ENCODE results near the gene ZNF709. TPM values are rescaled to one million over a fixed set of nuclear protein-coding genes. Genes with fewer than 3 reads are reported as not detected.
"Not testable (repeated sequence)": the region's sequence is repeated elsewhere in the genome, so short reads cannot be mapped to it uniquely, and the experiment has no call there.

ZNF709 gene
- total RNA-seq, 1 experiment from 2014 or later: 1.7 TPM

DNA sequence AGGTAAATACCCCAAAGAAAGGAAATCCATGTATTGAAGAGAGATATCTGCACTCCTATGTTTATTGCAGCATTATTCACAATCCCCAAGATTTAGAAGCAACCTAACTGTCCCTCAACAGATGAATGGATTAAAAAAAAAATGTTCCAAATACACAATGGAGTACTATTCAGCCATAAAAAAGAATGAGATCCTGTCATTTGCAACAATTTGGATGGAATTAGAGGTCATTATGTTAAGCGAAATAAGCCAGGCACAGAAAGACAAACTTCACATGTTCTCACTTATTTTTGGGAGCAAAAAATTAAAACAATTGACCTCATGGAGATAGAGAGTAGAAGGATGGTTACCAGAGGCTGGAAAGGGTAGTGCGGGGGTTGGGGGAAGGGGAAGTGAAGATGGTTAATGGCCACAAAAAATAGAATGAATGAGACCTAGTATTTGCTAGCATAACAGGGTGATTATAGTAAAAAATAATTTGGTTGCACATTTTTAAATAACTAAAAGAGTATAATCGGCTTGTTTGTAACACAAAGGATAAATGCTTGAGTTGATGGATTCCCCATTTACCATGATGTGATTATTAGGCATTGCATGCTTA is 9.7 kb upstream of the ZNF709 start:
- no peak overlapping the region for H3K27ac Mint-ChIP-seq (ENCODE audit: unreplicated experiment)
- no peaks in the 10 kb centered on the region for H3K27me3 Mint-ChIP-seq (ENCODE audit: unreplicated experiment)

DNA sequence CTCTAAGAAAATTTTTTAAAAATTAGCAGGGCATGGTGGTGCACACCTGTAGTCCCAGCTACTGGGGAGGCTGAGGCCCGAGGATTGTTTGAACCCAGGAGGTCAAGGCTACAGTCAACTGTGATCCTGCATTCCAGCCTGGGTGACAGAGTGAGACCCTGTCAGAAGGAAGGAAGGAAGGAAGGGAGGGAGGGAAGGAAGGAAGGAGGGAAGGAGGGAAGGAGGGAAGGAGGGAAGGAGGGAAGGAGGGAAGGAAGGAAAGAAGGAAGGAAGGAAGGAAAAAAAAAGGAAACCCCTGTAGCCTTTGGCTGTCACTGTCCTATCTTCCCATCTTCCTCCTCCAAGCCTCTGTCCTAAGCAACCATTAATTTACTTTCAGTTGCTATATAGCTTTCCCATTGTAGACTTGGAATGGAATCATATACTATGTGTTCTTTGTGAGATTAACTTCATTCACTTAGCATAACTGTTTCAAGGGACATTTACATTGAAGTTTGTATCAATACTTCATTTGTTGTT is 1.7 kb upstream of the ZNF709 start:
- DNase-seq; H3K27ac Mint-ChIP-seq (ENCODE audit: unreplicated experiment); CTCF ChIA-PET; H3K4me1 Mint-ChIP-seq (ENCODE audit: low read depth, unreplicated experiment); H3K27me3 Mint-ChIP-seq (ENCODE audit: unreplicated experiment); BruUV-seq (replicated peaks); H3K9me3 Mint-ChIP-seq (ENCODE audit: low read depth, unreplicated experiment); H3K4me3 Mint-ChIP-seq (ENCODE audit: low read depth, unreplicated experiment); intact Hi-C loops (cut with micrococcal nuclease; ENCODE audit: unreplicated experiment): not testable (repeated sequence)
- peaks cover 14% of the 10 kb centered on the region for H3K36me3 Mint-ChIP-seq (ENCODE audit: insufficient read depth, unreplicated experiment)

More for the DNA sequence above, 9.7 kb upstream of the ZNF709 start:
- peak overlapping the region; percentile 71 for H3K4me3 Mint-ChIP-seq (ENCODE audit: low read depth, unreplicated experiment)
- no peaks in the 10 kb centered on the region for H3K4me1 Mint-ChIP-seq (ENCODE audit: low read depth, unreplicated experiment)
- H3K36me3 Mint-ChIP-seq (ENCODE audit: insufficient read depth, unreplicated experiment): peaks cover 14% of the 10 kb centered on the region
- H3K9me3 Mint-ChIP-seq (ENCODE audit: low read depth, unreplicated experiment): no peaks in the 10 kb centered on the region
- TF ChIP-seq, protein P1, sequence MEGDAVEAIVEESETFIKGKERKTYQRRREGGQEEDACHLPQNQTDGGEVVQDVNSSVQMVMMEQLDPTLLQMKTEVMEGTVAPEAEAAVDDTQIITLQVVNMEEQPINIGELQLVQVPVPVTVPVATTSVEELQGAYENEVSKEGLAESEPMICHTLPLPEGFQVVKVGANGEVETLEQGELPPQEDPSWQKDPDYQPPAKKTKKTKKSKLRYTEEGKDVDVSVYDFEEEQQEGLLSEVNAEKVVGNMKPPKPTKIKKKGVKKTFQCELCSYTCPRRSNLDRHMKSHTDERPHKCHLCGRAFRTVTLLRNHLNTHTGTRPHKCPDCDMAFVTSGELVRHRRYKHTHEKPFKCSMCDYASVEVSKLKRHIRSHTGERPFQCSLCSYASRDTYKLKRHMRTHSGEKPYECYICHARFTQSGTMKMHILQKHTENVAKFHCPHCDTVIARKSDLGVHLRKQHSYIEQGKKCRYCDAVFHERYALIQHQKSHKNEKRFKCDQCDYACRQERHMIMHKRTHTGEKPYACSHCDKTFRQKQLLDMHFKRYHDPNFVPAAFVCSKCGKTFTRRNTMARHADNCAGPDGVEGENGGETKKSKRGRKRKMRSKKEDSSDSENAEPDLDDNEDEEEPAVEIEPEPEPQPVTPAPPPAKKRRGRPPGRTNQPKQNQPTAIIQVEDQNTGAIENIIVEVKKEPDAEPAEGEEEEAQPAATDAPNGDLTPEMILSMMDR (IDR thresholded peaks at IDR 0.05; ENCODE audit: unreplicated experiment): no peak
- intact Hi-C loops (cut with micrococcal nuclease; ENCODE audit: unreplicated experiment): no loop called here
- BruUV-seq (replicated peaks): no TSS peak
- CTCF ChIA-PET: interaction anchor here (0.9 to 1.0 kb wide), 3 partner anchors 10 to 331 kb away, joined by 3 to 4 read pairs (median 3); partner anchors contain the start of genes ZNF136 and ZNF709
- DNase-seq: no peak

DNA sequence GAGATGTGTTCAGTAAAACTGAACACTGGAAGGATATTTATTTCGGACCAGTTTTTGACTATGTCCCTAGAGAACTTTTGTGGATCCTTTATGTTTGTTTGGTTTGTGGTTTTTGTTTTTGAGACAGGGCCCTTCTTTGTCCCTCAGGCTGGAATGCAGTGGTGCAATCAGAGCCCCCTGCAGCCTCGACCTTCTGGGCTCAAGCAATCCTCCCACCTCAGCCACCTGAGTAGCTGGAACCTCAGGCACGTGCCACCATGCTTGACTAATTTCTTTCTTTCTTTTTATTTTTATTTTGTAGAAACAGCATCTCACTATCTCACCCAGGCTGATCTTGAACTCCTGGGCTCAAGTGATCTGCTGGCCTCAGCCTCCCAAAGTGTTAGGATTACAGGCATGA is 955 bp upstream of the ZNF709 start:
- Mint-ChIP-seq H3K27me3 (ENCODE audit: unreplicated experiment) (no peaks in the 10 kb centered on the region), H3K9me3 (ENCODE audit: low read depth, unreplicated experiment) (peaks cover 4% of the 10 kb centered on the region), H3K27ac (ENCODE audit: unreplicated experiment) (no peak overlapping the region), H3K4me1 (ENCODE audit: low read depth, unreplicated experiment) (no peaks in the 10 kb centered on the region), H3K4me3 (ENCODE audit: low read depth, unreplicated experiment) (no peak overlapping the region), H3K36me3 (ENCODE audit: insufficient read depth, unreplicated experiment) (peaks cover 14% of the 10 kb centered on the region)
- BruUV-seq (replicated peaks): no TSS peak
- CTCF ChIA-PET: no interaction called here
- DNase-seq: no peak
- TF ChIP-seq, protein P1 (IDR thresholded peaks at IDR 0.05; ENCODE audit: unreplicated experiment): no peak
- intact Hi-C loops (cut with micrococcal nuclease; ENCODE audit: unreplicated experiment): no loop called here

DNA sequence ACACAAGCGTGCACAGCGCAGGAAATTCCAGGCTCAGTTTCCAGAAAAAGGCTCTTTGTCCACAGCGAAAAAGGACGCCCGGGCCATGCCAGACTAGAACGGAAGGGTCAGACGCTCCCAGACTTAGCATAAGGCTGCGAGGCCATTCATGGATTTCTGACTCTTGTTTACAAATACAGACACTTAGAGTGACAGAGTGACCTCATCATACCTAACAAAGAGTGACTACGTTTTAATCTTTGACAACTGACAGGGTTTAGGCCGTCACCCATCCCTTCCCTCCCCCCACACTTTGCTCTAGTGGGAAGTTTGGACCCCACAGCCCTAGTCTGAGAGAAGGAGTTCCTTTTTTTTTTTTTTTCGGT is 418 bp upstream of the ZNF709 start:
- TF ChIP-seq, protein P1 (IDR thresholded peaks at IDR 0.05; ENCODE audit: unreplicated experiment): no peak
- DNase-seq: no peak
- intact Hi-C loops (cut with micrococcal nuclease; ENCODE audit: unreplicated experiment): no loop called here
- Mint-ChIP-seq H3K9me3 (ENCODE audit: low read depth, unreplicated experiment) (peaks cover 4% of the 10 kb centered on the region), H3K27ac (ENCODE audit: unreplicated experiment) (no peak overlapping the region), H3K27me3 (ENCODE audit: unreplicated experiment) (no peaks in the 10 kb centered on the region), H3K4me3 (ENCODE audit: low read depth, unreplicated experiment) (peak overlapping the region; percentile 96), H3K36me3 (ENCODE audit: insufficient read depth, unreplicated experiment) (peaks cover 14% of the 10 kb centered on the region), H3K4me1 (ENCODE audit: low read depth, unreplicated experiment) (no peaks in the 10 kb centered on the region)
- CTCF ChIA-PET: interaction anchor here (1.3 kb wide), 1 partner anchor 10 kb away, joined by 4 read pairs; no protein-coding TSS in a partner anchor
- no TSS peak for BruUV-seq (replicated peaks)

DNA sequence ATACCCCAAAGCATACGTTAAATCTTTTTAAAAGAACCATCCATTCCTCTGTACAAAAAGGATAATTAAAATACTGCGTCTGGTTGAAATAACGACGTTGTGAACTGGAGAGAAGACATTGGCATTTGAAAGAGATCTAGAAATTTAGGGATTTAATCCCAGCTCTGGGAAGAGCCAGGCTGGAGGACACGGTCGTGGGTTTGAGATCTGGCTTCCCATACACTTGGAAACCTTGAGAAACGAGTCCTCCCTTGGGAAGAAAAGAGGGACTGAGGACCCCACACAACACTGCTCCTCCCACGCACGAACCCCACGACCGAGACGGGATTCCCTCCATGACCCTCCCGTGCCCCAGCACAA is 625 bp downstream of the ZNF709 start:
- H3K36me3 Mint-ChIP-seq (ENCODE audit: insufficient read depth, unreplicated experiment): peaks cover 14% of the 10 kb centered on the region
- TF ChIP-seq, protein P1 (IDR thresholded peaks at IDR 0.05; ENCODE audit: unreplicated experiment): no peak
- CTCF ChIA-PET: interaction anchor here (0.6 to 1.3 kb wide), 2 partner anchors 9 to 11 kb away, joined by 4 to 9 read pairs; no protein-coding TSS in a partner anchor
- intact Hi-C loops (cut with micrococcal nuclease; ENCODE audit: unreplicated experiment): no loop called here
- no peak overlapping the region for H3K27ac Mint-ChIP-seq (ENCODE audit: unreplicated experiment)
- peak overlapping the region; percentile 96 for H3K4me3 Mint-ChIP-seq (ENCODE audit: low read depth, unreplicated experiment)
- no peaks in the 10 kb centered on the region for H3K4me1 Mint-ChIP-seq (ENCODE audit: low read depth, unreplicated experiment)
- H3K9me3 Mint-ChIP-seq (ENCODE audit: low read depth, unreplicated experiment): peaks cover 4% of the 10 kb centered on the region
- no peaks in the 10 kb centered on the region for H3K27me3 Mint-ChIP-seq (ENCODE audit: unreplicated experiment)
- BruUV-seq (replicated peaks): no TSS peak
- no peak for DNase-seq
